HEK293 (cell line): ENCODE measurements around the gene JAM2.
"Not testable (repeated sequence)": the region's sequence is repeated elsewhere in the genome, so short reads cannot be mapped to it uniquely, and the experiment has no call there.

ENCODE experiments used
- CTCF ChIA-PET: fragments of 350-600 bp; formaldehyde crosslinking; extraction: SDS; loops from one replicate; lab custom pipeline; 2021; ENCODE audit warnings: antibody characterized with exemption; lab: Yijun Ruan, JAX
- POLR2A ChIA-PET: fragments of 300-600 bp; formaldehyde crosslinking; extraction: SDS; loops from one replicate; lab custom pipeline; 2020; ENCODE audit warnings: antibody characterized with exemption, inconsistent platforms; lab: Yijun Ruan, JAX
- H3K27ac ChIP-seq: fragments of 200-500 bp; sonication (Bioruptor generic); 2 replicates; pipeline ENCODE4 v1.5.1; 2014; ENCODE audit warnings: low read depth, low read length, control low read depth, inconsistent platforms; ENCODE audit errors: extremely low read depth
- H3K36me3 ChIP-seq, 2 experiments: fragments of 200-500 bp in 1 of 2; sonication (Bioruptor generic) in 1 of 2; 1 replicate in 1 of 2; 2 replicates in 1 of 2; pipeline ENCODE4 v1.5.1; 2014 to 2017; ENCODE audit warnings: inconsistent platforms in 2 of 2, low read length in 2 of 2; ENCODE audit not compliant: control insufficient read depth in 2 of 2, insufficient read depth in 1 of 2
- H3K4me1 ChIP-seq: fragments of 200-500 bp; sonication (Bioruptor generic); 2 replicates; pipeline ENCODE4 v1.5.1; 2014; ENCODE audit warnings: mild to moderate bottlenecking, low read length, inconsistent platforms; ENCODE audit not compliant: control insufficient read depth, insufficient read depth
- H3K4me3 ChIP-seq: 2 replicates; pipeline ENCODE4 v1.5.1; 2011; ENCODE audit warnings: low read depth, mild to moderate bottlenecking, control low read depth, low read length, moderate library complexity
- H3K9me3 ChIP-seq: fragments of 200-500 bp; sonication (Bioruptor generic); 2 replicates; pipeline ENCODE4 v1.5.1; 2014; ENCODE audit warnings: low read depth, low read length, inconsistent platforms; ENCODE audit not compliant: control insufficient read depth, insufficient read depth
- HOXC10 ChIP-seq: sonication (generic); formaldehyde crosslinking; IDR thresholded peaks from 2 replicates; pipeline ENCODE4 v1.8.1; 2023; ENCODE audit warnings: mild to moderate bottlenecking, missing genetic modification reagents
- ZBTB1 ChIP-seq: fragments of 450-650 bp; formaldehyde crosslinking; IDR thresholded peaks from 2 replicates; pipeline ENCODE4 v1.5.1; 2016; ENCODE audit warnings: missing biosample characterization, missing genetic modification characterization
- ZBTB17 ChIP-seq: fragments of 450-650 bp; formaldehyde crosslinking; IDR thresholded peaks from 2 replicates; pipeline ENCODE4 v1.5.1; 2016; ENCODE audit warnings: missing biosample characterization, missing genetic modification characterization
- ZBTB48 ChIP-seq: fragments of 450-650 bp; formaldehyde crosslinking; IDR thresholded peaks from 2 replicates; pipeline ENCODE4 v1.5.1; 2016; ENCODE audit warnings: missing biosample characterization, missing genetic modification characterization
- ZNF23 ChIP-seq: fragments of 450-650 bp; formaldehyde crosslinking; IDR thresholded peaks from 2 replicates; pipeline ENCODE4 v1.5.1; 2016; ENCODE audit warnings: missing biosample characterization, missing genetic modification characterization, borderline replicate concordance
- ZNF24 ChIP-seq: fragments of 450-650 bp; formaldehyde crosslinking; IDR thresholded peaks from 2 replicates; pipeline ENCODE4 v1.5.1; 2016; ENCODE audit warnings: missing biosample characterization, missing genetic modification characterization
- ZNF274 ChIP-seq, 2 experiments: fragments of 200-500 bp in 1 of 2; fragments of 450-650 bp in 1 of 2; sonication (Bioruptor generic) in 1 of 2; formaldehyde crosslinking in 1 of 2; IDR thresholded peaks; 2 replicates each; pipeline versions ENCODE4 v1.5.1 to v1.6.1; 2014 to 2016; ENCODE audit warnings: borderline replicate concordance in 1 of 2, inconsistent platforms in 1 of 2, low read length in 1 of 2, missing biosample characterization in 1 of 2, missing genetic modification characterization in 1 of 2
- ZNF433 ChIP-seq: fragments of 450-650 bp; formaldehyde crosslinking; IDR thresholded peaks from 2 replicates; pipeline ENCODE4 v1.5.1; 2016; ENCODE audit warnings: missing biosample characterization, missing genetic modification characterization, low read depth
- ZNF670 ChIP-seq: fragments of 450-650 bp; formaldehyde crosslinking; IDR thresholded peaks from 2 replicates; pipeline ENCODE4 v1.5.1; 2016; ENCODE audit warnings: missing biosample characterization, missing genetic modification characterization, low read depth
- TF ChIP-seq, protein P1 (sequence below): fragments of 450-650 bp; formaldehyde crosslinking; IDR thresholded peaks from 2 replicates; pipeline ENCODE4 v1.5.1; 2016; ENCODE audit warnings: missing biosample characterization, missing genetic modification characterization, borderline replicate concordance
- TF ChIP-seq, protein P2 (sequence below): fragments of 450-650 bp; formaldehyde crosslinking; IDR thresholded peaks from 2 replicates; pipeline ENCODE4 v1.5.1; 2016; ENCODE audit warnings: missing biosample characterization, missing genetic modification characterization
- TF ChIP-seq, protein P3 (sequence below): fragments of 450-650 bp; formaldehyde crosslinking; IDR thresholded peaks from 2 replicates; pipeline ENCODE4 v1.5.1; 2016; ENCODE audit warnings: missing biosample characterization, missing genetic modification characterization

Gene JAM2

GRCh38 chr21:25625036-25625435 lies 14.0 kb upstream of the JAM2 start:
- CTCF ChIA-PET = interaction anchor here (4.0 kb wide), 1 partner anchor 18 kb away, joined by 25 read pairs; the partner anchor contains the start of gene MRPL39
- no peaks in the 10 kb centered on the region for H3K4me1 ChIP-seq
- no peaks in the 10 kb centered on the region for H3K36me3 ChIP-seq
- no peak overlapping the region for H3K27ac ChIP-seq
- no peak overlapping the region for H3K4me3 ChIP-seq
- no peak for TF ChIP-seq ZNF23 (tag by site-specific recombination)
- POLR2A ChIA-PET = no interaction called here
- no peaks in the 10 kb centered on the region for H3K9me3 ChIP-seq

- H3K4me3 ChIP-seq, H3K9me3 ChIP-seq, H3K4me1 ChIP-seq, H3K27ac ChIP-seq, POLR2A ChIA-PET, H3K36me3 ChIP-seq: not testable (repeated sequence)
- CTCF ChIA-PET = interaction anchor here (0.6 to 4.0 kb wide), 4 partner anchors 19 to 378 kb away, joined by 3 to 25 read pairs (median 3); partner anchors contain the start of gene MRPL39
Observed at GRCh38 chr21:25625776-25626555, 13.1 kb upstream of the JAM2 start.

GRCh38 chr21:25626757-25627156 lies 12.3 kb upstream of the JAM2 start:
- Histone ChIP-seq H3K27ac (no peak overlapping the region), H3K9me3 (no peaks in the 10 kb centered on the region), H3K4me1 (no peaks in the 10 kb centered on the region), H3K36me3 (no peaks in the 10 kb centered on the region), H3K4me3 (no peak overlapping the region)
- CTCF ChIA-PET = interaction anchor here (0.6 to 4.0 kb wide), 3 partner anchors 19 to 88 kb away, joined by 3 to 25 read pairs (median 7); partner anchors contain the start of gene MRPL39
- POLR2A ChIA-PET = no interaction called here
- TF ChIP-seq, protein P1, sequence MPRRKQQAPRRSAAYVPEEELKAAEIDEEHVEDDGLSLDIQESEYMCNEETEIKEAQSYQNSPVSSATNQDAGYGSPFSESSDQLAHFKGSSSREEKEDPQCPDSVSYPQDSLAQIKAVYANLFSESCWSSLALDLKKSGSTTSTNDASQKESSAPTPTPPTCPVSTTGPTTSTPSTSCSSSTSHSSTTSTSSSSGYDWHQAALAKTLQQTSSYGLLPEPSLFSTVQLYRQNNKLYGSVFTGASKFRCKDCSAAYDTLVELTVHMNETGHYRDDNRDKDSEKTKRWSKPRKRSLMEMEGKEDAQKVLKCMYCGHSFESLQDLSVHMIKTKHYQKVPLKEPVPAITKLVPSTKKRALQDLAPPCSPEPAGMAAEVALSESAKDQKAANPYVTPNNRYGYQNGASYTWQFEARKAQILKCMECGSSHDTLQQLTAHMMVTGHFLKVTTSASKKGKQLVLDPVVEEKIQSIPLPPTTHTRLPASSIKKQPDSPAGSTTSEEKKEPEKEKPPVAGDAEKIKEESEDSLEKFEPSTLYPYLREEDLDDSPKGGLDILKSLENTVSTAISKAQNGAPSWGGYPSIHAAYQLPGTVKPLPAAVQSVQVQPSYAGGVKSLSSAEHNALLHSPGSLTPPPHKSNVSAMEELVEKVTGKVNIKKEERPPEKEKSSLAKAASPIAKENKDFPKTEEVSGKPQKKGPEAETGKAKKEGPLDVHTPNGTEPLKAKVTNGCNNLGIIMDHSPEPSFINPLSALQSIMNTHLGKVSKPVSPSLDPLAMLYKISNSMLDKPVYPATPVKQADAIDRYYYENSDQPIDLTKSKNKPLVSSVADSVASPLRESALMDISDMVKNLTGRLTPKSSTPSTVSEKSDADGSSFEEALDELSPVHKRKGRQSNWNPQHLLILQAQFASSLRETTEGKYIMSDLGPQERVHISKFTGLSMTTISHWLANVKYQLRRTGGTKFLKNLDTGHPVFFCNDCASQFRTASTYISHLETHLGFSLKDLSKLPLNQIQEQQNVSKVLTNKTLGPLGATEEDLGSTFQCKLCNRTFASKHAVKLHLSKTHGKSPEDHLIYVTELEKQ = no peak
- TF ChIP-seq ZNF433 (no peak), ZNF24 (no peak), ZBTB48 (no peak), ZNF670 (tag by site-specific recombination) (no peak), HOXC10 (CRISPR knock-in tag) (no peak), ZBTB17 (tag by site-specific recombination) (no peak), ZBTB1 (tag by site-specific recombination) (no peak), ZNF274 (IDR thresholded peaks at IDR 0.05; ENCODE audit: low read length) (no peak), ZNF274 (tag by site-specific recombination; IDR thresholded peaks at IDR 0.05; ENCODE audit: borderline replicate concordance) (no peak)
- TF ChIP-seq, protein P2, sequence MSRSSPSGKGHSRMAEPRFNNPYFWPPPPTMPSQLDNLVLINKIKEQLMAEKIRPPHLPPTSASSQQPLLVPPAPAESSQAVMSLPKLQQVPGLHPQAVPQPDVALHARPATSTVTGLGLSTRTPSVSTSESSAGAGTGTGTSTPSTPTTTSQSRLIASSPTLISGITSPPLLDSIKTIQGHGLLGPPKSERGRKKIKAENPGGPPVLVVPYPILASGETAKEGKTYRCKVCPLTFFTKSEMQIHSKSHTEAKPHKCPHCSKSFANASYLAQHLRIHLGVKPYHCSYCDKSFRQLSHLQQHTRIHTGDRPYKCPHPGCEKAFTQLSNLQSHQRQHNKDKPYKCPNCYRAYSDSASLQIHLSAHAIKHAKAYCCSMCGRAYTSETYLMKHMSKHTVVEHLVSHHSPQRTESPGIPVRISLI (tag by site-specific recombination) = no peak
- TF ChIP-seq, protein P3, sequence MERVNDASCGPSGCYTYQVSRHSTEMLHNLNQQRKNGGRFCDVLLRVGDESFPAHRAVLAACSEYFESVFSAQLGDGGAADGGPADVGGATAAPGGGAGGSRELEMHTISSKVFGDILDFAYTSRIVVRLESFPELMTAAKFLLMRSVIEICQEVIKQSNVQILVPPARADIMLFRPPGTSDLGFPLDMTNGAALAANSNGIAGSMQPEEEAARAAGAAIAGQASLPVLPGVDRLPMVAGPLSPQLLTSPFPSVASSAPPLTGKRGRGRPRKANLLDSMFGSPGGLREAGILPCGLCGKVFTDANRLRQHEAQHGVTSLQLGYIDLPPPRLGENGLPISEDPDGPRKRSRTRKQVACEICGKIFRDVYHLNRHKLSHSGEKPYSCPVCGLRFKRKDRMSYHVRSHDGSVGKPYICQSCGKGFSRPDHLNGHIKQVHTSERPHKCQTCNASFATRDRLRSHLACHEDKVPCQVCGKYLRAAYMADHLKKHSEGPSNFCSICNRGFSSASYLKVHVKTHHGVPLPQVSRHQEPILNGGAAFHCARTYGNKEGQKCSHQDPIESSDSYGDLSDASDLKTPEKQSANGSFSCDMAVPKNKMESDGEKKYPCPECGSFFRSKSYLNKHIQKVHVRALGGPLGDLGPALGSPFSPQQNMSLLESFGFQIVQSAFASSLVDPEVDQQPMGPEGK (tag by site-specific recombination) = no peak
